Transverse colon (tissue), 4 donors: ENCODE data around the gene KLHL22.
"Not testable (repeated sequence)": the region's sequence is repeated elsewhere in the genome, so short reads cannot be mapped to it uniquely, and the experiment has no call there.

Experiments used
- EP300 ChIP-seq: sonication (generic); formaldehyde crosslinking; IDR thresholded peaks from one replicate; pipeline ENCODE4 v1.6.1; 2017; ENCODE audit warnings: antibody characterized with exemption, low read depth
- POLR2A ChIP-seq: fragments of 450-650 bp; IDR thresholded peaks from one replicate; pipeline ENCODE4 v1.6.1; 2016; ENCODE audit warnings: antibody characterized with exemption, mild to moderate bottlenecking, moderate library complexity
- POLR2AphosphoS5 ChIP-seq, 3 donors: sonication (generic); formaldehyde crosslinking; IDR thresholded peaks; one replicate each; pipeline ENCODE4 v1.6.1; 2016; ENCODE audit warnings: antibody characterized with exemption in 3 of 3
- TF ChIP-seq, protein P1 (sequence below), 5 experiments: fragments of 200-600 bp in 3 of 5; fragments of 450-650 bp in 2 of 5; sonication (generic) in 3 of 5; IDR thresholded peaks; 1 replicate in 2 of 5; 2 replicates in 3 of 5; pipeline ENCODE4 v1.5.1; 2016 to 2017; ENCODE audit warnings: antibody characterized with exemption in 5 of 5, inconsistent platforms in 3 of 5, mild to moderate bottlenecking in 2 of 5, moderate library complexity in 1 of 5

DNA sequence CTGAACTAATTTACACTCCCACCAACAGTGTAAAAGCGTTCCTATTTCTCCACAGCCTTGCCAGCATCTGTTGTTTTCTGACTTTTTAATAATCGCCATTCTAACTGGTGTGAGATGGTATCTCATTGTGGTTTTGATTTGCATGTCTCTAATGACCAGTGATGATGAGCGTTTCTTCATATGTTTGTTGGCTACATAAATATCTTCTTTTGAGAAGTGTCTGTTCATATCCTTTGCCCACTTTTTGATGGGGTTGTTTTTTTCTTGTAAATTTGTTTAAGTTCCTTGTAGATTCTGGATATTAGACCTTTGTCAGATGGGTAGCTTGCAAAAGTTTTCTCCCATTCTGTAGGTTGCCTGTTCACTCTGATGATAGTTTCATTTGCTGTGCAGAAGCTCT is 79.9 kb downstream of the KLHL22 start:
- TF ChIP-seq EP300; POLR2A; POLR2AphosphoS5 (IDR thresholded peaks at IDR 0.05): not testable (repeated sequence)
- TF ChIP-seq, protein P1, sequence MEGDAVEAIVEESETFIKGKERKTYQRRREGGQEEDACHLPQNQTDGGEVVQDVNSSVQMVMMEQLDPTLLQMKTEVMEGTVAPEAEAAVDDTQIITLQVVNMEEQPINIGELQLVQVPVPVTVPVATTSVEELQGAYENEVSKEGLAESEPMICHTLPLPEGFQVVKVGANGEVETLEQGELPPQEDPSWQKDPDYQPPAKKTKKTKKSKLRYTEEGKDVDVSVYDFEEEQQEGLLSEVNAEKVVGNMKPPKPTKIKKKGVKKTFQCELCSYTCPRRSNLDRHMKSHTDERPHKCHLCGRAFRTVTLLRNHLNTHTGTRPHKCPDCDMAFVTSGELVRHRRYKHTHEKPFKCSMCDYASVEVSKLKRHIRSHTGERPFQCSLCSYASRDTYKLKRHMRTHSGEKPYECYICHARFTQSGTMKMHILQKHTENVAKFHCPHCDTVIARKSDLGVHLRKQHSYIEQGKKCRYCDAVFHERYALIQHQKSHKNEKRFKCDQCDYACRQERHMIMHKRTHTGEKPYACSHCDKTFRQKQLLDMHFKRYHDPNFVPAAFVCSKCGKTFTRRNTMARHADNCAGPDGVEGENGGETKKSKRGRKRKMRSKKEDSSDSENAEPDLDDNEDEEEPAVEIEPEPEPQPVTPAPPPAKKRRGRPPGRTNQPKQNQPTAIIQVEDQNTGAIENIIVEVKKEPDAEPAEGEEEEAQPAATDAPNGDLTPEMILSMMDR (IDR thresholded peaks at IDR 0.05): not testable (repeated sequence)
